HepG2 (cell line): ENCODE results near the gene SLC35B4. TPM values are rescaled to one million over a fixed set of nuclear protein-coding genes. Genes with fewer than 3 reads are reported as not detected.

Source experiments
- ATAC-seq: fragments of 200-7000 bp; cut with Tn5 transposase; 3 replicates; pipeline ENCODE4 v1.9.1; 2020; ENCODE audit warnings: mild to moderate bottlenecking, moderate library complexity
- BruUV-seq: library from RNA; stranded (reverse); fragments of 400-500 nt; replicated peaks from 2 replicates; lab custom pipeline; 2021; lab: Mats Ljungman, UMichigan
- CTCF ChIA-PET: fragments of 300-600 bp; formaldehyde crosslinking; extraction: SDS; loops from one replicate; lab custom pipeline; 2021; ENCODE audit warnings: low total read pairs, inconsistent platforms, low intra/inter-chr PET ratio; lab: Yijun Ruan, JAX
- POLR2A ChIA-PET: fragments of 350-600 bp; sonication (Branson Sonifier 250); formaldehyde crosslinking; loops from one replicate; lab custom pipeline; 2020; ENCODE audit warnings: antibody characterized with exemption, inconsistent platforms; lab: Yijun Ruan, JAX
- DNase-seq: peaks from one replicate; pipeline ENCODE4 v3.0.0-alpha.2; 2015; ENCODE audit warnings: low spot score
- FAIRE-seq: peaks from 3 replicates; lab custom pipeline; 2011; peaks lifted over from hg19 to GRCh38; lab: Jason Lieb, UNC
- H2AFZ ChIP-seq: one replicate; pipeline ENCODE4 v1.6.1; 2011; ENCODE audit warnings: low read length, inconsistent platforms
- H3K27ac ChIP-seq: fragments of 300-600 bp; 3 replicates; pipeline ENCODE4 v1.8.0; 2011; ENCODE audit warnings: mixed run types, mild to moderate bottlenecking, mixed read lengths, low read length, inconsistent platforms; ENCODE audit not compliant: insufficient read depth; ENCODE audit errors: extremely low read length
- H3K27me3 ChIP-seq, 2 experiments: fragments of 200-600 bp in 1 of 2; 2 replicates in 1 of 2; 3 replicates in 1 of 2; pipeline versions ENCODE4 v1.6.0 to v1.8.0; 2011; ENCODE audit warnings: low read length in 2 of 2, mild to moderate bottlenecking in 2 of 2, moderate library complexity in 2 of 2, inconsistent platforms in 1 of 2; ENCODE audit not compliant: insufficient read depth in 2 of 2, control insufficient read depth in 1 of 2
- H3K36me3 ChIP-seq, 2 experiments: fragments of 200-600 bp in 1 of 2; replicated peaks in 1 of 2; 2 replicates in 1 of 2; 3 replicates in 1 of 2; pipeline versions ENCODE4 v1.5.1 to v1.8.0; 2011; ENCODE audit warnings: low read length in 2 of 2, inconsistent platforms in 1 of 2; ENCODE audit not compliant: insufficient read depth in 2 of 2, control insufficient read depth in 1 of 2
- H3K4me1 ChIP-seq: 2 replicates; pipeline ENCODE4 v1.5.1; 2012; ENCODE audit warnings: low read length, inconsistent platforms; ENCODE audit not compliant: insufficient read depth
- H3K4me2 ChIP-seq: 2 replicates; pipeline ENCODE4 v1.6.0; 2011; ENCODE audit warnings: low read depth, low read length, inconsistent platforms
- H3K4me3 ChIP-seq, 3 experiments: fragments of 200-600 bp in 1 of 3; sonication (generic), shearing (Covaris generic) in 1 of 3; replicated peaks in 1 of 3; 2 replicates each; pipeline ENCODE4 v1.5.1; 2011 to 2016; ENCODE audit warnings: low read length in 3 of 3, inconsistent platforms in 2 of 3, low read depth in 2 of 3, mild to moderate bottlenecking in 2 of 3, control low read depth in 1 of 3, mixed read lengths in 1 of 3; ENCODE audit not compliant: insufficient read depth in 1 of 3
- H3K79me2 ChIP-seq: one replicate; pipeline ENCODE4 v1.6.1; 2011; ENCODE audit warnings: low read length, inconsistent platforms; ENCODE audit not compliant: insufficient read depth
- H3K9ac ChIP-seq: 2 replicates; pipeline ENCODE4 v1.6.0; 2011; ENCODE audit warnings: mild to moderate bottlenecking, low read depth, low read length, inconsistent platforms; ENCODE audit not compliant: insufficient read depth
- H3K9me3 ChIP-seq: 2 replicates; pipeline ENCODE4 v1.5.1; 2012; ENCODE audit warnings: mild to moderate bottlenecking, low read length
- H4K20me1 ChIP-seq: 2 replicates; pipeline ENCODE4 v1.6.0; 2011; ENCODE audit warnings: inconsistent platforms, mild to moderate bottlenecking, low read length, moderate library complexity; ENCODE audit not compliant: insufficient read depth
- CEBPG ChIP-seq: IDR thresholded peaks from 2 replicates; pipeline ENCODE4 v1.6.1; 2016
- FOXC1 ChIP-seq: sonication (generic); formaldehyde crosslinking; IDR thresholded peaks from 2 replicates; pipeline ENCODE4 v1.8.0; 2022; ENCODE audit warnings: mild to moderate bottlenecking, missing genetic modification reagents, borderline replicate concordance
- FOXK1 ChIP-seq: sonication (generic); formaldehyde crosslinking; IDR thresholded peaks from 2 replicates; pipeline ENCODE4 v1.4.0; 2020; ENCODE audit warnings: low read depth, missing genetic modification reagents, borderline replicate concordance
- HNRNPH1 ChIP-seq: fragments of 200-400 bp; formaldehyde crosslinking; optimal IDR thresholded peaks from 2 replicates; pipeline ENCODE3; 2017; ENCODE audit warnings: mild to moderate bottlenecking, low read depth, low read length
- LRRFIP1 ChIP-seq: sonication (generic); formaldehyde crosslinking; conservative IDR thresholded peaks from 2 replicates; pipeline ENCODE4 v1.4.0; 2020; ENCODE audit warnings: missing genetic modification reagents
- MAFF ChIP-seq: IDR thresholded peaks from 2 replicates; pipeline ENCODE4 v1.6.1; 2011; ENCODE audit warnings: low read depth, low read length, improper control_type of control experiment
- NFE2 ChIP-seq: sonication (generic); formaldehyde crosslinking; IDR thresholded peaks from 2 replicates; pipeline ENCODE4 v1.4.0; 2020; ENCODE audit warnings: missing genetic modification reagents
- PCBP2 ChIP-seq: fragments of 200-400 bp; formaldehyde crosslinking; optimal IDR thresholded peaks from 2 replicates; pipeline ENCODE3; 2018; ENCODE audit warnings: low read length, low read depth; ENCODE audit not compliant: poor library complexity, severe bottlenecking
- POGZ ChIP-seq: sonication (generic); formaldehyde crosslinking; IDR thresholded peaks from 2 replicates; pipeline ENCODE4 v1.4.0; 2020; ENCODE audit warnings: mild to moderate bottlenecking, missing genetic modification reagents
- RFX5 ChIP-seq: IDR thresholded peaks from 2 replicates; pipeline ENCODE4 v1.6.1; 2011; ENCODE audit warnings: low read depth, low read length, improper control_type of control experiment
- STAG1 ChIP-seq: sonication (generic); formaldehyde crosslinking; IDR thresholded peaks from 2 replicates; pipeline ENCODE4 v1.4.0; 2020; ENCODE audit warnings: missing genetic modification reagents
- TEAD2 ChIP-seq: sonication (generic); formaldehyde crosslinking; IDR thresholded peaks from 2 replicates; pipeline ENCODE4 v1.9.0; 2021; ENCODE audit warnings: missing genetic modification reagents
- ZNF232 ChIP-seq: sonication (generic); formaldehyde crosslinking; IDR thresholded peaks from 2 replicates; pipeline ENCODE4 v1.4.0; 2020; ENCODE audit warnings: missing genetic modification reagents, borderline replicate concordance
- ZNF567 ChIP-seq: sonication (generic); formaldehyde crosslinking; IDR thresholded peaks from 2 replicates; pipeline ENCODE4 v1.8.1; 2023; ENCODE audit warnings: mild to moderate bottlenecking, missing genetic modification reagents, borderline replicate concordance
- ZNF589 ChIP-seq: sonication (generic); formaldehyde crosslinking; conservative IDR thresholded peaks from 2 replicates; pipeline ENCODE4 v1.8.0; 2022; ENCODE audit warnings: mild to moderate bottlenecking, moderate library complexity, missing genetic modification reagents
- ZNF615 ChIP-seq: sonication (generic); formaldehyde crosslinking; IDR thresholded peaks from 2 replicates; pipeline ENCODE4 v1.5.0; 2020; ENCODE audit warnings: mild to moderate bottlenecking, missing genetic modification reagents, borderline replicate concordance
- ZNF672 ChIP-seq: sonication (generic); formaldehyde crosslinking; IDR thresholded peaks from 2 replicates; pipeline ENCODE4 v1.8.1; 2022; ENCODE audit warnings: missing genetic modification reagents
- ZSCAN5A ChIP-seq: sonication (generic); formaldehyde crosslinking; IDR thresholded peaks from 2 replicates; pipeline ENCODE4 v1.8.0; 2022; ENCODE audit warnings: mild to moderate bottlenecking, missing genetic modification reagents, borderline replicate concordance
- WGBS: methylation state at CpG from one replicate; pipeline ENCODE4 v1.1.6; 2017; ENCODE audit warnings: low lambda C conversion rate; 5-methylcytosine and 5-hydroxymethylcytosine counted together
- in situ Hi-C: cut with HindIII; loops from 2 replicates; pipeline ENCODE4 v1.10.0; 2017; ENCODE audit warnings: low pct_unique_long_range_greater_than_20kb; ENCODE audit not compliant: extremely low pct_ligation_motif_present
- intact Hi-C: fragments of 100-400 bp; cut with micrococcal nuclease; formaldehyde crosslinking; loops from one replicate; pipeline ENCODE4 v1.10.0; 2022; ENCODE audit not compliant: unreplicated experiment
- polyA plus RNA-seq, 8 experiments: library from polyadenylated mRNA; depleted of rRNA in 3 of 8; stranded (reverse) in 7 of 8; unstranded in 1 of 8; fragments of >200 nt; fragmentation: Illumina TruSeq in 4 of 8; extraction: Trizol in 4 of 8; gene quantifications; 2 replicates each; pipeline versions ENCODE4 v1.2.1 to v1.2.3, GENCODE V29; 2011 to 2016; ENCODE audit warnings: low read depth in 4 of 8, missing spikeins in 1 of 8, mixed read lengths in 1 of 8; ENCODE audit not compliant: insufficient read depth in 1 of 8
- total RNA-seq, 5 experiments: library from RNA; depleted of rRNA; stranded (reverse); fragments of >200 nt; fragmentation: Illumina TruSeq; extraction: Trizol; gene quantifications; 2 replicates each; pipeline ENCODE4 v1.2.3, GENCODE V29; 2016; ENCODE audit warnings: low read depth in 1 of 5
- TF ChIP-seq, protein P1 (sequence below): sonication (generic); formaldehyde crosslinking; conservative IDR thresholded peaks from 2 replicates; pipeline ENCODE4 v1.4.0; 2020; ENCODE audit warnings: mild to moderate bottlenecking, missing genetic modification reagents, moderate library complexity

Gene SLC35B4
- total and polyA plus RNA-seq, 2 of the 13 experiments (the other 11 are each of a cell fraction or from before 2014, with no cell fraction given) = 17.1 to 17.8 TPM

GRCh38 chr7:134301592-134301991, 15.1 kb downstream of the SLC35B4 start (continued):
- TF ChIP-seq TEAD2 (CRISPR knock-in tag) (no peak), ZNF672 (CRISPR knock-in tag) (no peak), ZNF589 (CRISPR knock-in tag) (no peak), RFX5 (no peak), ZNF615 (CRISPR knock-in tag) (no peak), CEBPG (CRISPR knock-in tag) (no peak), LRRFIP1 (CRISPR knock-in tag) (no peak)

DNA sequence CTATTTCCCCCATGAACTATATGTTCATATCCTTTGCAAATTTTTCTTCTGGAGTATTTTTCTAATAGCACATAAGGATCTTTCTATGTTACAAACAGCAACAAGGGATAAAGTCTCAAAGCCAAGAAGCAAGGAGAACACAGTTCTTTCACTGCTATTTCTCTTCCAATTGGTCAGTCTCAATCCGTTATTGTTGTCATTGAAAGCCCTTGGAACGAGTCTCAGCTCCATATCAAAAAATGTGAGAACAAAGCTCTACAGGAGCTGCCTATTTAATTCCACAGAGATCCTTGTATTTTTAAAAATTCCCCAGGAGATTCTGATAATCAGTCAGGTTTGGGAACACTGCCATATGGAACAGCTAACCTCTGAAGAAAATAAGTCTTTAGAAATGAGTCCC, 15.7 kb downstream of the SLC35B4 start:
- no TSS peak for BruUV-seq
- Histone ChIP-seq H3K9me3 (no peaks in the 10 kb centered on the region), H3K4me2 (no peak overlapping the region), H3K9ac (no peak overlapping the region), H3K36me3 (peaks cover 7 to 51% of the 10 kb centered on the region in 2 experiments), H3K27me3 (no peaks in the 10 kb centered on the region), H4K20me1 (no peaks in the 10 kb centered on the region), H3K79me2 (no peaks in the 10 kb centered on the region), H3K4me3 (no peak overlapping the region), H3K4me1 (no peaks in the 10 kb centered on the region), H3K27ac (no peak overlapping the region), H2AFZ (no peak overlapping the region)
- 88% methylated on average over 2 of the region's 2 CpGs for WGBS
- ATAC-seq (no peak), DNase-seq (no peak), FAIRE-seq (no peak)
- CTCF ChIA-PET = no interaction called here
- POLR2A ChIA-PET = no interaction called here
- intact Hi-C loops = no loop called here
- in situ Hi-C loops = no loop called here
- TF ChIP-seq NFE2 (no peak), FOXK1 (CRISPR knock-in tag) (no peak), ZNF567 (CRISPR knock-in tag) (no peak), PCBP2 (no peak), POGZ (no peak), STAG1 (no peak), ZNF232 (no peak), HNRNPH1 (no peak), FOXC1 (CRISPR knock-in tag) (no peak), MAFF (no peak), ZSCAN5A (CRISPR knock-in tag) (no peak)
- TF ChIP-seq, protein P1, sequence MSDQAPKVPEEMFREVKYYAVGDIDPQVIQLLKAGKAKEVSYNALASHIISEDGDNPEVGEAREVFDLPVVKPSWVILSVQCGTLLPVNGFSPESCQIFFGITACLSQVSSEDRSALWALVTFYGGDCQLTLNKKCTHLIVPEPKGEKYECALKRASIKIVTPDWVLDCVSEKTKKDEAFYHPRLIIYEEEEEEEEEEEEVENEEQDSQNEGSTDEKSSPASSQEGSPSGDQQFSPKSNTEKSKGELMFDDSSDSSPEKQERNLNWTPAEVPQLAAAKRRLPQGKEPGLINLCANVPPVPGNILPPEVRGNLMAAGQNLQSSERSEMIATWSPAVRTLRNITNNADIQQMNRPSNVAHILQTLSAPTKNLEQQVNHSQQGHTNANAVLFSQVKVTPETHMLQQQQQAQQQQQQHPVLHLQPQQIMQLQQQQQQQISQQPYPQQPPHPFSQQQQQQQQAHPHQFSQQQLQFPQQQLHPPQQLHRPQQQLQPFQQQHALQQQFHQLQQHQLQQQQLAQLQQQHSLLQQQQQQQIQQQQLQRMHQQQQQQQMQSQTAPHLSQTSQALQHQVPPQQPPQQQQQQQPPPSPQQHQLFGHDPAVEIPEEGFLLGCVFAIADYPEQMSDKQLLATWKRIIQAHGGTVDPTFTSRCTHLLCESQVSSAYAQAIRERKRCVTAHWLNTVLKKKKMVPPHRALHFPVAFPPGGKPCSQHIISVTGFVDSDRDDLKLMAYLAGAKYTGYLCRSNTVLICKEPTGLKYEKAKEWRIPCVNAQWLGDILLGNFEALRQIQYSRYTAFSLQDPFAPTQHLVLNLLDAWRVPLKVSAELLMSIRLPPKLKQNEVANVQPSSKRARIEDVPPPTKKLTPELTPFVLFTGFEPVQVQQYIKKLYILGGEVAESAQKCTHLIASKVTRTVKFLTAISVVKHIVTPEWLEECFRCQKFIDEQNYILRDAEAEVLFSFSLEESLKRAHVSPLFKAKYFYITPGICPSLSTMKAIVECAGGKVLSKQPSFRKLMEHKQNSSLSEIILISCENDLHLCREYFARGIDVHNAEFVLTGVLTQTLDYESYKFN = no peak
